IPS DF 6.9 (cell line): Measurements from ENCODE around the gene EHD1.

Experiments used
- DNase-seq: peaks from one replicate; pipeline ENCODE4 v3.0.0-alpha.2; 2013; ENCODE audit warnings: low read depth, low spot score
- H3K27ac ChIP-seq: one replicate; pipeline ENCODE4 v1.5.1; 2013; ENCODE audit warnings: low read length, control low read depth
- H3K27me3 ChIP-seq: 2 replicates; pipeline ENCODE4 v1.6.1; 2013; ENCODE audit warnings: mild to moderate bottlenecking, low read length; ENCODE audit not compliant: control insufficient read depth, insufficient read depth
- H3K36me3 ChIP-seq: 2 replicates; pipeline ENCODE4 v1.6.1; 2013; ENCODE audit warnings: low read length; ENCODE audit not compliant: control insufficient read depth, insufficient read depth
- H3K4me1 ChIP-seq: 2 replicates; pipeline ENCODE4 v1.6.1; 2013; ENCODE audit warnings: low read length; ENCODE audit not compliant: control insufficient read depth, insufficient read depth
- H3K4me3 ChIP-seq: 2 replicates; pipeline ENCODE4 v1.5.1; 2013; ENCODE audit warnings: mild to moderate bottlenecking, low read length
- H3K9me3 ChIP-seq: 2 replicates; pipeline ENCODE4 v1.6.1; 2013; ENCODE audit warnings: low read length, inconsistent platforms; ENCODE audit not compliant: control insufficient read depth, insufficient read depth
- WGBS: extraction: QIAGEN DNeasy Blood & Tissue Kit; methylation state at CpG from one replicate; pipeline ENCODE4 v1.1.7; 2013; ENCODE audit warnings: mixed read lengths, missing lambda C conversion rate; ENCODE audit not compliant: insufficient read length, insufficient coverage; 5-methylcytosine and 5-hydroxymethylcytosine counted together

The EHD1 gene

DNA sequence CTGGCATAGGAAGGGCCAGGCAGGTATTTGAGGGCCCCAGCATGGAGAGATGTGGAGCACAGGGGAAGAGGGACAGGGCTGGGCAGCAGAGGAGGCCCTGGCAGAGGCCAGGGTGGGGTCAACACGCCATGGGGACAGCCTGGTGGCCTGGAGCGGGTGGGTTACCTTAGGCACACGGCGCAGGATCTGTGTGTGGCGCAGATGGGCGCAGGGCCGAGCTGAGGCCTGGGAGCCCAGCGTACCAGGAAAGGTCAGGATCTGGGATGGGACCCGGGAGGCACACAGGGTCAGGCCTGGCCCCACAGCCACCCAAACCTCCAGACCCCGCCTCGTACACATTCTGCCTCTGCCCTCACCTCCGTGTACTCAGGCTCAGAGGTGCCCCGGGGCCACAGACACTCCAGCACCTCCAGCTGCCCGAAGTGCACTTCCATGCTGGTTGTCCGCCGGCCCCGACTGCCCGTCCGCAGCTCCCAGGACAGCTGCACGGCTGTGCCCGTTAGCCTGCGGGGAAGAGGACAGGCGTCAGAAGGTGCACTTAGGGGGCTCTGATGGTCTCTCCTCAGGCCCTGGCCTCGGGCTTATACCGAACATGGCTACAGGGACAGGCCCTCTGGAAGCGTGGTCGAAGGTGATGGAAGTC, 32.2 kb upstream of the EHD1 start:
- no peak overlapping the region for H3K4me3 ChIP-seq
- H3K9me3 ChIP-seq: no peaks in the 10 kb centered on the region
- no peak for DNase-seq
- H3K36me3 ChIP-seq: peaks cover 43% of the 10 kb centered on the region
- H3K27me3 ChIP-seq: no peaks in the 10 kb centered on the region
- no peaks in the 10 kb centered on the region; the same call in 1 of the 2 replicates for H3K4me1 ChIP-seq
- H3K27ac ChIP-seq: no peak overlapping the region
- WGBS: no CpG with 5 or more reads among the region's 27 CpGs

DNA sequence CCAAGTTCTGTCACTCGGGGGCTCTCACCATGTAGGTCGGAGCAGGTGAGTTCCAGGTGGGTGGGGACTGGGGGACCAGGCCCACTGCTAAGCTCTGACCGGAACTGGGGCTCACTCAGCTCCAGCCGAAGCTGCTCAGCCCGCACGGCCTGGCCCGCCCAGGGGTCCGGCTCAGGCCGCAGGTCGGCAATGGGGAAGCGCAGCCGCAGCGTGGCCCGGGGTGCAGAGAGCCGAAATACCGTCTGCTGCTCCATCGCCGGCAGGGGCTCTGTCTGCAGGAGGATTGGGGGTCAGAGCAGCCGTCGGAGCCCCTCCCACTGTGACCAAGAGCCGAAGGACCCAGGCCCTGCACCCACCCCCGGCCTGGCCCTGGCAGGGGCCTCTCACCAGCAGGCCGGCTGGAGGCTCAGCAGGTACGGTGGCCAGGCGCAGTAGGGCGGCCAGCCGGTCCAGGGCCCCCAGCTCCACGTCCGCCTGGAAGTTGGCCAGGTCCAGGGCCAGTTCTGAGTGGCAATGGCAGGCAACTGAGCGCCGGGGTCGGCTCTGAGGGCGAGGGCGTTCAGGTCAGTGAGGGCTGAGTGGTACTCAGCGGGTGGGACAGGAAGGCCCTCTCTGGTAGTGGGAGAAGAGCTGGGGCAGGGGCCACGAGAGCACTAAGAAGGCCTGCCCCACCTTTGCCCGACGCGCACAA, 31.4 kb upstream of the EHD1 start:
- whole genome bisulfite sequencing: no CpG with 5 or more reads among the region's 39 CpGs
- no peaks in the 10 kb centered on the region for H3K27me3 ChIP-seq
- H3K9me3 ChIP-seq: no peaks in the 10 kb centered on the region
- no peaks in the 10 kb centered on the region; the same call in 1 of the 2 replicates for H3K4me1 ChIP-seq
- DNase-seq: no peak
- peaks cover 46% of the 10 kb centered on the region for H3K36me3 ChIP-seq
- no peak overlapping the region for H3K27ac ChIP-seq
- no peak overlapping the region for H3K4me3 ChIP-seq

DNA sequence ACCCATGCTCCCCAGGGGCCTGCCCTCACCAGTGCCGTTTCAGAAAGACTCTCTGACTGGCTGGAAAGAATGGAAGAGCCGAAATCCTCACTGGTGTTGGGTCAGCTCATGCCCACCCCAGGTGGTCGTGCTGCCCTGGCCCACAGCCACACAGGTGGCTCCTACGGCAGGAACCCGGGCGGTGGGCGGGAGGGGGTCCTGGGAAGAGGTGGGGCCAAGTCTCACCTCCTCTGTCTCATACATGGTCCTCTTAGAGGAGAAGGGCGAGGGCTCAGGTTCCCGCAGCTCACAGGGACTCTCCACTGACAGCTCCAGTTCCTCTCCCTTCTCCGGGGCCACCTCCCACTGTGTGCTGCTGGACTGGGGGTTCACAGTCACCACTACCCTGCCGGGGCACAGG, 30.3 kb upstream of the EHD1 start:
- peaks cover 45% of the 10 kb centered on the region for H3K36me3 ChIP-seq
- no peak overlapping the region for H3K27ac ChIP-seq
- H3K4me1 ChIP-seq: no peaks in the 10 kb centered on the region; the same call in 1 of the 2 replicates
- no peak overlapping the region for H3K4me3 ChIP-seq
- DNase-seq: no peak
- H3K9me3 ChIP-seq: no peaks in the 10 kb centered on the region
- WGBS: no CpG with 5 or more reads among the region's 11 CpGs
- H3K27me3 ChIP-seq: no peaks in the 10 kb centered on the region

DNA sequence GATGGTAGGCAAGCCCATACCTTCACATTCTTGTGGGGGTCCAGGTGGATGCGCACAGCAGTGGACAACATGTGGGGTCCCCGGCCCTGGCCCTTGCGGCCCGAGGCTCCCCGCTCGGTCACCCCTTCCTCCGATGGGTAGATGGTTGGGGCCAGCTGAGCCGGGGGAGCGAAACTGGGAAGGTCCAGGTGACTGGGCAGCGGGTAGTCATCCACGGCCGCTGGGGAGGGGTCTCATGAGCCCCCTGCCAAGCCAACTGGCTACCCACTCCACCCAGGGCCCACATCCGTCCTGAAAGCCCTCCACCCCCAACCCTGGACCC, 27.9 kb upstream of the EHD1 start:
- Histone ChIP-seq H3K9me3 (no peaks in the 10 kb centered on the region), H3K4me1 (no peaks in the 10 kb centered on the region), H3K27ac (no peak overlapping the region), H3K27me3 (no peaks in the 10 kb centered on the region), H3K4me3 (no peak overlapping the region), H3K36me3 (peaks cover 40% of the 10 kb centered on the region)
- no CpG with 5 or more reads among the region's 13 CpGs for WGBS
- no peak for DNase-seq

DNA sequence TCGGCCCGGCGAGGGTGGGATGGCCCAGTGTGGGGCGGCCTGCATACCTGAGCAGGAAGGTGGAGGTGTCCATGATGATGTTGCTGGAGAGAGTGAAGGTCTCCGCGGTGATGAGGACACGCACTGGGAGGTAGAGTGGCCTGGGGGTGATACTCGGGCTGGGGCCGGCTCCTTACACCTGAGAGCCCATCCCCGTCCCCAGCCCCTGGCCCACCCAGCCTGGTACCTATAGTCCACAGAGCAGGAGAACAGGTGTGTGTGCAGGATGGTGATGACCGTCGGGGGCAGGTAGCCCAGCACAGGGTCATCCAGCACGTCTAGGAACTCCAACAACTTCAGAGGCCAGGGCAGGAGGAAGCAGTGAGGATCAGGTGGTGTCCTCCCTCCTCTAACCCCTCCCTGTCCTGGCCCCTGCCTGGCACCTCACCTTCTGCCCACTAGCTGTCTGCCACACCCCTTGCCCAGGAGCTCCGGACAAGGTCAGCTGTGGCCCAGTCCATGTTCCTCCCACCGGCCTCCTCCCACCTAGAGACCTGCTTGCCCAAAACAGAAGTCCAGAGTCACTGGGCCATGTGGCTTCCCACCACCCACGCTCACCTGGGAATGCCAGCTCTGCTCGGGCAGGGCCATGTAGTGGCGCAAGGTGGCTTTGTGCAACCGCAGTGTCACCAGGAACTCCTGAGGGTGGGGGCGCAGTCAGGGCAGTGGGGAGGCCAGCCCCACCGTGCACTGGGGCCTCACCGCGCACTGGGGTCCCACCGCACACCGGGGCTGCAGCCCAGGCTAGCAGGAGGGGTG, 27.3 kb upstream of the EHD1 start:
- no CpG with 5 or more reads among the region's 25 CpGs for WGBS
- no peaks in the 10 kb centered on the region for H3K4me1 ChIP-seq
- no peak for DNase-seq
- H3K4me3 ChIP-seq: no peak overlapping the region
- H3K27ac ChIP-seq: no peak overlapping the region
- H3K27me3 ChIP-seq: no peaks in the 10 kb centered on the region
- no peaks in the 10 kb centered on the region for H3K9me3 ChIP-seq
- H3K36me3 ChIP-seq: peaks cover 35% of the 10 kb centered on the region

DNA sequence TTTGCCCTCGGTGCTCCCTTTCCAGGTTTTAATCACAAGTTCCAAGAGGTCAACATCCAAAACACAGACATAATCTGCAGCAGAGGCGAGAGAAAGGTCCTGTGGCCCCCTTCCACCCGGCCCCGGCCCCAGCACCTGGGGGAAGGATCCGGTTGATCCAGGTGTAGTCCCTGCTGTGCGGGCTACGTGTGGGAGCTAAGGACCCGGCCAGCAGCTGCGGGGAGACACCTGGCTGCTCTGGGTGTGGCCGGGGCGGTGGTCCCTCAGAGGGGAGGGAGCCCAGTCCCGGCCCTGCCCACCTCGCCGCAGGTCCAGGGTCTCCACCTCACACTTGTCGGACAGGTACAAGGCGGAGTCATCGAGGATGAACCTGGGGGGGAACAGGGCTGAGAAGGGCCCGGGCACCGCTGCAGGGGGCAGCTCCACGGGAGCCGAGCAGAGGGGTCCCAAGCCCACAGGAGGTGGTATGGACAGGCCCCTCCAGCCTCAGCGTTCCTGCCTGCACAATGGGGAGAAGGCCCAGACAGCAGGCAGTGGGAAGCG, 24.9 kb upstream of the EHD1 start:
- no CpG with 5 or more reads among the region's 23 CpGs for WGBS
- DNase-seq: no peak
- Histone ChIP-seq H3K27me3 (no peaks in the 10 kb centered on the region), H3K36me3 (peaks cover 29% of the 10 kb centered on the region), H3K4me1 (no peaks in the 10 kb centered on the region), H3K4me3 (no peak overlapping the region), H3K9me3 (no peaks in the 10 kb centered on the region), H3K27ac (no peak overlapping the region)

DNA sequence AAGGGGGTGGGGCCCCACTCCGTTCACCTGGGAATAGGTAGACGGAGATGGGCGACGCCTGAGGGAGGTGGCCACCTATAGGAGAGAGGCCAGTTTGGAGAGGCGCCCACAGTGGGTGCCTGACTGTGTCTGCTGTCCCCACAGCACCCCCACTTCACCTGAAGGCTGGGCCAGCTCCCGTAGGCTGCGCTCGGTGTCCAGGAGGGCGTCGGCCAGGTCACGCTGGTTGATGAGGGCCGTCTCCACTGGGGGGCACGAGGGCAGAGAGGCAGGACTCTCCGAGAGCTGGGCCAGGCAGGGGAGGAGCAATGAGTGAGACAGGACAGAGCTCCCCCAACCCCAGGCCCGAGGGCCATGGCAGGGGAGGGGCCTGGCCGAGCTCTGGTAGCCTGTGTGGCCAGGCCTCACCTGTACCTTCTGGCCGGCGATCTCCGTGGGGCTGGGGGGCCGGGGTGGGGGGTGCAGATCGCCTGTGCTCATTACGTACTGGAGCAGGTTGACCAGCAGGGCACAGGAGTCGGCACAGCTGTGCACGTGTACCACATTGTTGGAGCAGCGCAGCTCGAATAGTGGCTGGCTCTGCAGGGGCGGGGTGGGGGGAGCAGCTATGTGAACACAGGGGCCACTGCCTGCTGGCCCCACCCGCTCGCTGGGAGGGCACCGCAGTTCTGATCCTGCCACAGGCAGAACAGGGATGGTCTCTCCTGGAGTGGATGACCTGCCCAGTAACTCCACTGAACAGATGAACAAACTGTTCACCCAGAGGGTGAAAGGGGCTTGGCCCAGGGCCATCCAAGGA, 23.9 kb upstream of the EHD1 start:
- no peaks in the 10 kb centered on the region for H3K4me1 ChIP-seq
- no peak overlapping the region for H3K4me3 ChIP-seq
- no peak for DNase-seq
- no peaks in the 10 kb centered on the region for H3K9me3 ChIP-seq
- no peak overlapping the region for H3K27ac ChIP-seq
- H3K27me3 ChIP-seq: no peaks in the 10 kb centered on the region
- H3K36me3 ChIP-seq: peaks cover 29% of the 10 kb centered on the region
- no CpG with 5 or more reads among the region's 30 CpGs for WGBS

DNA sequence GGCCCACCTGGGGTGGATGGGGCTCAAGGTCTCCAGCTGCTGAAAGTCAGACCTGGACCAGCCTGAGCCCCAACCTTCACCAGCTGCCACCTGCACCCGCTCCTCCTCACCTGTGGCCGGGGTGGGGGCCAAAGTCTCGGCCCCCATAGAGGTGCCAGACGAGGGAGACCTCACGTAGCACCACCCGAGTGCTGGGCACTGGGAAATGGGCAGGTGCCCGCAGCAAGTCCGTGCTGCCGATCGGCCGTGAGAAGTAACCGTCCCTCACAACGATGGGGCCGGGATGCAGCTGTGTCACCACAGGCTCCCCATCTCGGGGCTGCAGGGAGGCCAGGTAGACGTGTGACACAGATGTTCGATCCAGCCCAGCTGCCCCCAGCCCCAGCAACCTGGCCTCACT, 22.4 kb upstream of the EHD1 start:
- peaks cover 21% of the 10 kb centered on the region for H3K36me3 ChIP-seq
- DNase-seq: no peak
- no peak overlapping the region for H3K27ac ChIP-seq
- no peaks in the 10 kb centered on the region for H3K9me3 ChIP-seq
- WGBS: no CpG with 5 or more reads among the region's 17 CpGs
- no peaks in the 10 kb centered on the region for H3K4me1 ChIP-seq
- H3K27me3 ChIP-seq: no peaks in the 10 kb centered on the region
- H3K4me3 ChIP-seq: no peak overlapping the region

DNA sequence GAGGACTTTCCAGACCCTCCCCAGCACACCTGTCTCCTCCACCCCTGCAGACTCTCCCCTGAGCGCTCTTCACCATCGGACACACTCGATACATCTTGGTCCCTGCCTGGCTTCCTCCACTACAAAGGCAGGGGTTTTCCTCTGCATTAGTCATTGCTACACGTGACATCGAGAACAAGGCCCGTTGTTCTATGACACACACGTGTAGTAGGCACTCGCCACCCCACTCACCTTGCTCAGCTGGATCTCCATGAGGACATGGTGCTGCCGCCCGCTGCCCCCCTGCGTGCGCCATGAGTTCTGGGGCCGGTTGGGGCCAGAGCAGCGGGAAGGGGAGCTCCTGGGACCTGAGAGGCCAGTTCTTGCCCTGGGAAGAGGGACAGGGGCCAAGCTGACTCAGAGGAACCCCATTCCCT, 21.9 kb upstream of the EHD1 start:
- Histone ChIP-seq H3K36me3 (peaks cover 16% of the 10 kb centered on the region), H3K9me3 (no peaks in the 10 kb centered on the region), H3K27me3 (no peaks in the 10 kb centered on the region), H3K4me1 (no peaks in the 10 kb centered on the region), H3K27ac (no peak overlapping the region), H3K4me3 (no peak overlapping the region)
- DNase-seq: no peak
- WGBS: no CpG with 5 or more reads among the region's 14 CpGs

DNA sequence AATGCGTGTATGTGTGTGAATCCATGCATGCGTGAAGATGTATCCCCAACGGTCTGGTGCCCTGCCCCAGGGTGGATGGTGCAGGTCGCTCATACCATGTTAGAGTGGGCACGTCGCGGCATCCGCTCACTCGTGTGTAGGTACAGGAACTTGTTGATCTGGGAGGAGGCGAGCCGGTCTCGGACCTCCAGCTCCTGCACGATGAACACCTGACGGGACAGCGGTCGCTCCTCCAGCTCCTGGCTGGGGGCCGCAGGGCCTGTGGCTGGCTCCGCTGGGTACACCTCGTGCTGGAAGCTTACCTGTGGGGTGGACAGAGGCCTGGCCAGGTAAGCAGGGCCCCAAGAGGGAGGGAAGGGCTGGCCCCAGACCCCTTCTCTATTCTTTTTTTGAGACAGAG, 20.1 kb upstream of the EHD1 start:
- H3K36me3 ChIP-seq: peaks cover 20% of the 10 kb centered on the region
- H3K9me3 ChIP-seq: no peaks in the 10 kb centered on the region
- no peaks in the 10 kb centered on the region; the same call in 1 of the 2 replicates for H3K4me1 ChIP-seq
- WGBS: no CpG with 5 or more reads among the region's 19 CpGs
- no peak for DNase-seq
- H3K4me3 ChIP-seq: no peak overlapping the region
- no peaks in the 10 kb centered on the region for H3K27me3 ChIP-seq
- H3K27ac ChIP-seq: no peak overlapping the region
